ENCODE data around the gene ATG7. TPM values are rescaled to one million over a fixed set of nuclear protein-coding genes. Genes with fewer than 3 reads are reported as not detected.
"Not testable (repeated sequence)": the region's sequence is repeated elsewhere in the genome, so short reads cannot be mapped to it uniquely, and the experiment has no call there.

Gene ATG7
- polyA plus RNA-seq, 4 donors = 22.0 to 26.0 (median 25.4) TPM

GRCh38 chr3:11488356-11488755 lies 216.2 kb downstream of the ATG7 start:
- not testable (repeated sequence) for DNase-seq (ENCODE audit: low read depth in 4 of 4, low spot score in 3 of 4)

GRCh38 chr3:11494131-11494916 lies 222.1 kb downstream of the ATG7 start:
- no peak for DNase-seq (ENCODE audit: low read depth in 4 of 4, low spot score in 3 of 4)

DNA sequence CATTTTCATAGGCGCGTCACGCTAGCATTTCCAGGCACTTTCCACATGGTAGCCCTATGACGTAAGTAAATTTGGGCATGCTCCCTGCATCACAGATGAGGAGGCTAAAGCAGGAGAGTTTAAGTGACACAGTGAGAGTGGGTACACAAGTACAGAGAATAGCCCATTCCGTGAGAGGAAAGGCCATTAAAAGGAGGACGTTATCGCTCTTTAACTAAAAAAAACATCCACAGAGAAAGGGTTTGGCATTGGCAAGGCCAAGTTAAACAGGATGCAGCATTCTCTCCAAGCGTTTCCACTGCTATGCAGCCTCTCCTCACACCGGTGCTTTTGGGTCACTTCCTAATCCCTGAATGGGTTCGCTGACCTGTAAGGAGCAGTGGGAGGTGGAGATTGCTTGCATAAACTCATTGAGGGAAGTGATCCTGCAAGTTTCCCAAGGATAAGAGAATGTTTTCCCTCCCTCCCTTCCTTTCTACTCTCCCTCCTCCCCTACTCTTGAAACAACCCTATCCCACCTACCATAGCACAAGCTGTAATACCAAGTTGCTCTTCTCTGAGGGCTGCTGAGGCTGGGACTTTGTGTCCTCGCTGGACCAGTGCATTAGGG lies 223.9 kb downstream of the ATG7 start:
- DNase-seq (ENCODE audit: low read depth in 4 of 4, low spot score in 3 of 4) = peak in 2 of 4 donors; percentile 40 to 41

DNA sequence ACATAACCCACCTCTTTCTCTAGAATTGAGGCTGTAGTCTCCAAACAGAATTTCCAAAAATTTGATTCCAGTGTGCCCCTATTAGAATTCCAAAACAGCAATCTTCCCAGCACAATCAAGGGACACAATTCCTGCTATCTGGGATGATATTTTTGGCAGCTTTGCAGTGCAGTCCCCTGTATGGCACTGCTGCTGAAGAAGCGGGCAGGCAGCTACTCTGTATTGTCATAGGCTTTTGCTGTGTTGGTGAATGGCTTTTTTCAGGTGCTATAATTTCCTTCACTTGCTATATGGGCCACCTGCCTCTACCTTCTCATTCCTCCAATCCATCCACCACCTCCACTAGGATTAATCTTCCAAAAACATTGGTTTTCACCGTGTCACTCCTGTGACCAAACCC lies 226.0 kb downstream of the ATG7 start:
- no peak for DNase-seq (ENCODE audit: low read depth in 4 of 4, low spot score in 3 of 4)

GRCh38 chr3:11498646-11499045 lies 226.4 kb downstream of the ATG7 start:
- no peak for DNase-seq (ENCODE audit: low read depth in 4 of 4, low spot score in 3 of 4)

GRCh38 chr3:11499144-11499543 lies 226.9 kb downstream of the ATG7 start:
- no peak for DNase-seq (ENCODE audit: low read depth in 4 of 4, low spot score in 3 of 4)

DNA sequence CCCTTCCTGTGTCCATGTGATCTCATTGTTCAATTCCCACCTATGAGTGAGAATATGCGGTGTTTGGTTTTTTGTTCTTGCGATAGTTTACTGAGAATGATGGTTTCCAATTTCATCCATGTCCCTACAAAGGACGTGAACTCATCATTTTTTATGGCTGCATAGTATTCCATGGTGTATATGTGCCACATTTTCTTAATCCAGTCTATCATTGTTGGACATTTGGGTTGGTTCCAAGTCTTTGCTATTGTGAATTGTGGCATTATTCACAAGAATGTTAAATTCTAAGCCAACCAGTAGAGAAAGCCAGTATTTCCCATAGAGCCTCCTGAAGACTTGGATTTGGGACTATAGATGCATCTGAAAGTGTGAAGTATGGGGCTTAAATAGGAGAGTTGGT lies 230.2 kb downstream of the ATG7 start:
- DNase-seq (ENCODE audit: low read depth in 4 of 4, low spot score in 3 of 4) = not testable (repeated sequence)

- no peak for DNase-seq (ENCODE audit: low read depth in 4 of 4, low spot score in 3 of 4)
Measured at GRCh38 chr3:11507719-11508118, 235.5 kb downstream of the ATG7 start.

DNA sequence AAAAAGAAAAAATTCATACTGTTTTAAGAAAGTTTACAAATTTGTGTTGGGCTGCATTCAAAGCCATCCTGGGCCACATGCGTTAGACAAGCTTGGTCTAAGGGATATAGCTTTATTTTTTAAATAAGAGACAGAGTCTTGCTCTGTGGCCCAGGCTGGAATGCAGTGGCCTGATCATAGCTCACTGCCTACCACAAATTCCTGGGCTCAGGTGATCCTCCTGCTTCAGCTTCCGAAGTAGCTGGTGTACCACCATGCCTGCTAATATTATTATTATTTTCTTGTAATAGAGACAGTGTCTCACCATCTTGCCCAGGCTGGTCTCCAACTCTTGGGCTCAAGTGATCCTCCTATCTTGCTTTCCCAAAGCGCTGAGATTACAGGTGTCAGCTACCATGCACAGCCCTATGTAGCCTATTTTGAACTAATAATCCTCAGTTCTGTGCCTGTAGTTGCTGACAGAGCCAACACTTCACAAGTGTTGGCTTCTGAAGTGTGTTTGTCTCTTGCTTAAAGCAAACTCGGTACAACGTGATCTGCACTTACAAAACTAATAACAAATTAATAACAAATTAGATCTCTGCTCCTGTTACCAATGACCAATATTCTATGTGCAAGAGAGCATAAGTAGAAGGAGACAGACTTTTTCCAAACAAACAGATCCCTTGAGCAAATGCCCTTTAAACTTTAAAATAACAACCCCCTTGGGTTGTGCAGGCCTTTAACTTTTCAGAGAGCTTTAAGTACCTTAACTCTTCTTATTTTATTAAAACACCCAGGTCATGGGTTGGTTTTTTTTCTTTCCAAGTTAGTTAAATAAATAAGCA lies 236.4 kb downstream of the ATG7 start:
- no peak for DNase-seq (ENCODE audit: low read depth in 4 of 4, low spot score in 3 of 4)

DNA sequence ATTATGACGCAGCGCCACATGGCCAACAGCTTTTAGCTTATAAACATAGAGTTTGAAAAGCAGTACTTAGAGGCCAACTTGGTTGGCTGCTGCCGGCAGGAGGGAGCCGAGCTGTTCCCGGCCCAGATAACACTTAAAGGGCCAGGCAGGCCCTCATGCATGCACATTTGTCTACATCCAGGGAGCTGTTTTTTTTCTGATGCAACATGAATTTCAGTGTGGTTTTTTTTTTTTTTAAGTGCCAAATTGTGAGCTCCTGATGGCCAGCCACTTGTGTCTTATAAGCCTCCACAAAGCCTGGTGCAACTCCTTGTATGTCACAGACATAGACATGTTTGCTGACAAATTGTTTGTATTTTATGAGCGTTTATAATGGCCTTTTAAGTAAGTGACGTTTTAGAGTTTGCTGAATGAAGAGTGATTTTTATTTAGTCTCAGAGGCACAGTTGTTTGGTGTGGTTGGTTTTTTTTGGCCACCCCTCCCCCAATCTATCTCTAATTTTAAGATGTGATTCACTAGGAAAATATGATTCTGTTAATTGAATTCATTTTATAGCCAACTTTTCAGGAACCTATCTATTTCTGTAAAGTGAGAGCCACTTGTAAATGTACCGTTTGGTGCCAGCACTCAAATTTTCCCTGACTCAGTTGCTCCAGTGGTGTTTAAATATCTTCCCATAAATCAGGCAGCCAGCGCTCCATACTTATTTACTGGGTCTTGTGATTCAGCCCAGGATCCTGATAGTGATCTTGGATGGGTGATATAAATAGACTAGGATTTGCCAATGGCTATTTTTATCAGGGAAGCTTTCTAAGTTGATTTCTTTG lies 237.2 kb downstream of the ATG7 start:
- no peak for DNase-seq (ENCODE audit: low read depth in 4 of 4, low spot score in 3 of 4)

DNA sequence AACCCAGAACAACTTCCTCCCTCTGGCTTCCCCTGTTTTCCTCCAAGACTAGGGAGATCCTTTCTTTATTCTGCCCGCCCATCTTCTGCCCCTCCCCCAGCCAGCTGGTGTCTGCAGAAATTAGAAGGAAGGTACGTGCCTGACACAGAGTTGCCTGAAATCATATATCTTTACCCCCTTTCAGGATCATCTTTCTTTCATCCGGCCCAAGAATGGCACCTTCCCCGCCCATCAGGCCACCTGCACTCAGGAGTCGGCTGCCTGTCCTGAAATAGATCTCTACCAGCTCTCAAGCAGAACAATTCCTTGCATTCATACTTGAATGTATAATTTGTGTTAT lies 237.8 kb downstream of the ATG7 start:
- DNase-seq (ENCODE audit: low read depth in 4 of 4, low spot score in 3 of 4) = no peak

DNA sequence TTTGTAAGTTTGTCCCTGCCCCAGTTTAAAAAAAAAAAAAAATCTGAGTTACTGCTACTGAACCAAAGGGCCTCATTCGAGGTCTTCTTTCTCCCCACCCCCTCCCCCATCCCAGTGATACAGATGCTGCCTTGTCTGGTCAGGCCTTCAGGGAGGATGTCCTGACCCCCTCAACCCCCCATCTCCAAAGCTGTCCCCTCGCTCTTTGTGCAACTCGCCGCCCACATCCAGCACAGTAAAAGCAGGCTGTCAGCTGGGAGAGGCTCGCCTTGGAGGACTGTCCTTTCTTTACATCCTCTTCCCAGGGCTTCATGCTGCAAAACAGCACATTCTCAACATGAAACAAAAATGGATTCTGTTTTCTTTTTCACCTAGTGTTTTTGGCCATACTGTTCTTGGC lies 238.2 kb downstream of the ATG7 start:
- no peak for DNase-seq (ENCODE audit: low read depth in 4 of 4, low spot score in 3 of 4)

DNA sequence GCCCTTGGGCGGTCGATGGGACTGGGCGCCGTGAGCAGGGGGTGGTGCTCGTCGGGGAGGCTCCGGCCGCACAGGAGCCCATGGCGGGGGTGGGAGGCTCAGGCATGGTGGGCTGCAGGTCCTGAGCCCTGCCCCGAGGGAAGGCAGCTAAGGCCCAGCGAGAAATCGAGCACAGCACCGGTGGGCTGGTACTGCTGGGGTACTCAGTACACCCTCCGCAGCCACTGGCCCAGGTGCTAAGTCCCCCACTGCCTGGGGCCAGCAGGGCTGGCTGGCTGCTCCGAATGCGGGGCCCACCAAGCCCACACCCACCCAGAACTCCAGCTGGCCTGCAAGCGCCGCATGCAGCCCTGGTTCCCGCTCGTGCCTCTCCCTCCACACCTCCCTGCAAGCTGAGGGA lies 239.4 kb downstream of the ATG7 start:
- not testable (repeated sequence) for DNase-seq (ENCODE audit: low read depth in 4 of 4, low spot score in 3 of 4)

DNA sequence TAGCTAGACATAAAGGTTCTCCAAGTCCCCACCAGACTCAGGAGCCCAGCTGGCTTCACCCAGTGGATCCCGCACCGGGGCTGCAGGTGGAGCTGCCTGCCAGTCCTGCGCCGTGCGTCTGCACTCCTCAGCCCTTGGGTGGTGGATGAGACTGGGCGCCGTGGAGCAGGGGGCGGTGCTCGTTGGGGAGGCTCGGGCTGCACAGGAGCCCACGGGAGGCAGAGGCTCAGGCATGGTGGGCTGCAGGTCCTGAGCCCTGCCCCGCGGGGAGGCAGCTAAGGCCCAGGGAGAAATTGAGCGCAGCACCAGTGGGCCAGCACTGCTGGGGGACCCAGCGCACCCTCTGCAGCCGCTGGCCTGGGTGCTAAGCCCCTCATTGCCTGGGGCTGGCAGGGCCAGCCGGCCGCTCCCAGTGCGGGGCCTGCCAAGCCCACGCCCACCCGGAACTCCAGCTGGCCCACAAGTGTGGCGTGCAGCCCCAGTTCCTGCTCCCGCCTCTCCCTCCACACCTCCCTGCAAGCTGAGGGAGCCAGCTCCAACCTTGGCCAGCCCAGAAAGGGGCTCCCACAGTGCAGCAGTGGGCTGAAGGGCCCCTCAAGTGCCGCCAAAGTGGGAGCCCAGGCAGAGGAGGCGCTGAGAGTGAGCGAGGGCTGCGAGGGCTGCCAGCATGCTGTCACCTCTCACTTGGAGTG lies 241.1 kb downstream of the ATG7 start:
- not testable (repeated sequence) for DNase-seq (ENCODE audit: low read depth in 4 of 4, low spot score in 3 of 4)

GRCh38 chr3:11513817-11514135 lies 241.6 kb downstream of the ATG7 start:
- no peak for DNase-seq (ENCODE audit: low read depth in 4 of 4, low spot score in 3 of 4)

DNA sequence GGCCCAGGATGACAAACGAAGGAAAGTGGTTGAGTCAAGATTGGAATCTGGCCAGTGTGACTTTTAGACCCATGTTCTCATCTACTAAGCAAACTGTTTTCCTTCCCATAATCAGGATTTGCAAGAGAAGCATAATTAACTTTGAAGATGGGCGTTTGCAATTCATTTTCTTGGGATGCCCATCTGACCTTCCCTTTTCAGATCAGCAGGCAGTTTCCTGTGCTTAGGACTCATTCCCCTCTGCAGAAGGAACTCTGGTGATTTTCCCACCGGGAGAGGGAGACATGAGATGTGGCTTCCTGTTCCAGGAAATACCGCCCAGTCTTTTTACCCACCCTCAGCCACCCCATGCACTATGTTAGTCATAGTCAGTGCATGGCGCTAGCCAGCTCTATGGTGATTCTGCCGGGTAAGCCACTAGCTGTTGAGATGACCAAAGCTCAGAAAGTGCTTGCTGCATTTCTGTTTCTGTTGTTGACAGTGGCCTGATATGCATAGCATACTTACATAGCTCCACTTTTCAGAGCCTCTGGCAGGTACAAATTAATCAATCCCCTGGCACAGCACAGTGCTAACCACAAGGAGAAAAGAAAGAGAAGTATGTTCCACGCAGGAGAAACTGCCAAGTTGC lies 242.1 kb downstream of the ATG7 start:
- no peak for DNase-seq (ENCODE audit: low read depth in 4 of 4, low spot score in 3 of 4)

GRCh38 chr3:11517601-11518000 lies 245.4 kb downstream of the ATG7 start:
- no peak for DNase-seq (ENCODE audit: low read depth in 4 of 4, low spot score in 3 of 4)

- DNase-seq (ENCODE audit: low read depth in 4 of 4, low spot score in 3 of 4) = no peak
Measured at GRCh38 chr3:11521167-11521566, 249.0 kb downstream of the ATG7 start.

DNA sequence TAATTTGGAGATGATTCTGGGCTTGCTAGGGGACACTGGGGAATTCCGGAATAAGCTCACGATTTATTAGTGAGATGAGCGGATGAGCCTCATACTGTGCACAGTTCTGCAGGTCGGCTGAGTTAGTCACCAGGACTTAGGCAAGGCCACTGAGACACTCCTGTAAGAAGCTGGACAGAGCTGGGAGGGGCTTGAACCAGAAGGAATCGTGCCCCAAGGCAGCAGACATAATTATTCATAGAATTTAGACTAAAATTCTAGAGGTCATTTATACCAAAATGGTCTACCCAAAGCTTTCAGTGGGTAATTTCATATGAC lies 250.2 kb downstream of the ATG7 start:
- no peak for DNase-seq (ENCODE audit: low read depth in 4 of 4, low spot score in 3 of 4)

DNA sequence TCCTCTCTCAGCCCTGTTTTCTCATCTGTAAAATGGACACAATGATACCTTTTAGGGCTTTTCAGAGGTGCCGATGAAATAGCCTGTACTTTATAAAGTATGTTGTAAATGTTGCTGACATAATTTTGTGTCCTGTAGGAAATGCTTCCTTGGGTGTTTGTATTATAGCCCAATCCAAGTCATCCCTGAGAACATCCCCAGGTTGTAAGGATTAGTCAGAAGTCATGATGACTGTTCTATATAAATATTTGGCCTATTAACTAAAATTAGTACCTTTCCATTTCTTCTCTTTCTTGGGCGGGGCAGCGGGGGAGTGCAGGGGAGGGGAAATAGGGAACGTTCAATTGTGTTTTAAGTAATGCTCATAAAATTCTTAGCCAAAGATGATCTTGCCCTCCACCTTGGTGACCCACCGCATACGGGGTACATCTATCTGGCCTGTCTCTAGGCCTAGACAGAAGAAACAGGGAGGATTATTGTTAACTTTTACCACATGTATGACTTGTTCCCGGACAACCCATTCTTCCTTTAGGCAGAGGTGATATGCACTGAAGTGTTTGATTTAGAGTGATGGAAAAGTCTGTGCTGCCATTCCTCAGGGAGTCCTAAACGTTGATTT lies 250.9 kb downstream of the ATG7 start:
- no peak for DNase-seq (ENCODE audit: low read depth in 4 of 4, low spot score in 3 of 4)

All from right renal pelvis (tissue), 4 donors.